Fibroblast of skin of left quadriceps (primary cell): ENCODE measurements around the gene REN.

Experiments used
- DNase-seq, 2 experiments: peaks; one replicate each; pipeline ENCODE4 v3.0.0-alpha.2; 2013; ENCODE audit warnings: low read depth in 2 of 2

Gene REN

GRCh38 chr1:204166219-204166618, at the start of gene REN:
REN (minus strand) TSS chr1:204166337; CDS start chr1:204166293, 44 bp downstream.
- no peak for DNase-seq

- DNase-seq = peak; percentile 54 to 65
These were observed 47.8 kb upstream of the REN start, which contains the start of gene GOLT1A for GRCh38 chr1:204213668-204214662. GOLT1A (minus strand) TSS chr1:204213988; CDS start chr1:204213906, 82 bp downstream.

GRCh38 chr1:204212715-204213114, 46.6 kb upstream of the REN start:
- DNase-seq = no peak

GRCh38 chr1:204211046-204211445, 44.9 kb upstream of the REN start:
- DNase-seq = no peak

- DNase-seq = no peak
These were observed 41.0 kb upstream of the REN start for GRCh38 chr1:204207136-204207616.

- no peak for DNase-seq
These were observed 40.0 kb upstream of the REN start for GRCh38 chr1:204206121-204206520.

- no peak for DNase-seq
These were observed 39.3 kb upstream of the REN start for GRCh38 chr1:204205486-204205885.

GRCh38 chr1:204204944-204205343, 38.8 kb upstream of the REN start:
- no peak for DNase-seq

- no peak for DNase-seq
These were observed 37.1 kb upstream of the REN start for GRCh38 chr1:204203206-204203767.

- no peak for DNase-seq
These were observed 36.3 kb upstream of the REN start for GRCh38 chr1:204202481-204202880.

GRCh38 chr1:204201348-204202040, 35.4 kb upstream of the REN start:
- no peak for DNase-seq

GRCh38 chr1:204199579-204199978, 33.4 kb upstream of the REN start:
- no peak for DNase-seq

- DNase-seq = peak in 1 of 2 experiments; percentile 30
These were observed 32.5 kb upstream of the REN start for GRCh38 chr1:204198348-204199340.

- no peak for DNase-seq
These were observed 30.9 kb upstream of the REN start for GRCh38 chr1:204197068-204197467.

- DNase-seq = no peak
These were observed 30.1 kb upstream of the REN start, which contains the start of gene KISS1 for GRCh38 chr1:204196068-204196795. KISS1 (minus strand) TSS chr1:204196491; CDS start chr1:204192876, 3,615 bp downstream.

GRCh38 chr1:204194771-204195170, 28.6 kb upstream of the REN start:
- DNase-seq = no peak

GRCh38 chr1:204194080-204194479, 27.9 kb upstream of the REN start:
- no peak for DNase-seq

- no peak for DNase-seq
These were observed 26.6 kb upstream of the REN start for GRCh38 chr1:204192589-204193352.

GRCh38 chr1:204192046-204192445, 25.9 kb upstream of the REN start:
- DNase-seq = no peak
